Ishikawa (cell line): ENCODE results near the gene DPH1.
A peak's percentile ranks its signal among the peaks of the same experiment; 100 is the strongest.

Source experiments
- CEBPB ChIP-seq: IDR thresholded peaks from 2 replicates; pipeline ENCODE4 v1.6.1; 2012
- CREB1 ChIP-seq: IDR thresholded peaks from 2 replicates; pipeline ENCODE4 v1.6.1; 2012; ENCODE audit warnings: low read depth
- EGR1 ChIP-seq: IDR thresholded peaks from 2 replicates; pipeline ENCODE4 v1.6.1; 2012
- EP300 ChIP-seq: IDR thresholded peaks from 2 replicates; pipeline ENCODE4 v1.6.1; 2012; ENCODE audit warnings: borderline replicate concordance
- FOXM1 ChIP-seq: IDR thresholded peaks from 2 replicates; pipeline ENCODE4 v1.6.1; 2012; ENCODE audit warnings: low read depth, borderline replicate concordance
- MAX ChIP-seq: IDR thresholded peaks from 2 replicates; pipeline ENCODE4 v1.6.1; 2012
- NFIC ChIP-seq: IDR thresholded peaks from 2 replicates; pipeline ENCODE4 v1.6.1; 2012
- RAD21 ChIP-seq: IDR thresholded peaks from 2 replicates; pipeline ENCODE4 v1.6.1; 2012; ENCODE audit warnings: low read depth
- TAF1 ChIP-seq: IDR thresholded peaks from 2 replicates; pipeline ENCODE4 v1.6.1; 2012; ENCODE audit warnings: low read depth, mild to moderate bottlenecking
- TCF12 ChIP-seq: IDR thresholded peaks from 2 replicates; pipeline ENCODE4 v1.6.1; 2012; ENCODE audit warnings: low read depth
- TEAD4 ChIP-seq: IDR thresholded peaks from 2 replicates; pipeline ENCODE4 v1.6.1; 2012
- USF1 ChIP-seq: IDR thresholded peaks from 2 replicates; pipeline ENCODE4 v1.6.1; 2012
- YY1 ChIP-seq: IDR thresholded peaks from 2 replicates; pipeline ENCODE4 v1.6.1; 2012; ENCODE audit warnings: low read depth
- ZBTB7A ChIP-seq: IDR thresholded peaks from 2 replicates; pipeline ENCODE4 v1.6.1; 2012; ENCODE audit warnings: low read depth
- TF ChIP-seq, protein P1 (sequence below): IDR thresholded peaks from 2 replicates; pipeline ENCODE4 v1.6.1; 2012; ENCODE audit warnings: low read depth, mild to moderate bottlenecking

The DPH1 gene

DNA sequence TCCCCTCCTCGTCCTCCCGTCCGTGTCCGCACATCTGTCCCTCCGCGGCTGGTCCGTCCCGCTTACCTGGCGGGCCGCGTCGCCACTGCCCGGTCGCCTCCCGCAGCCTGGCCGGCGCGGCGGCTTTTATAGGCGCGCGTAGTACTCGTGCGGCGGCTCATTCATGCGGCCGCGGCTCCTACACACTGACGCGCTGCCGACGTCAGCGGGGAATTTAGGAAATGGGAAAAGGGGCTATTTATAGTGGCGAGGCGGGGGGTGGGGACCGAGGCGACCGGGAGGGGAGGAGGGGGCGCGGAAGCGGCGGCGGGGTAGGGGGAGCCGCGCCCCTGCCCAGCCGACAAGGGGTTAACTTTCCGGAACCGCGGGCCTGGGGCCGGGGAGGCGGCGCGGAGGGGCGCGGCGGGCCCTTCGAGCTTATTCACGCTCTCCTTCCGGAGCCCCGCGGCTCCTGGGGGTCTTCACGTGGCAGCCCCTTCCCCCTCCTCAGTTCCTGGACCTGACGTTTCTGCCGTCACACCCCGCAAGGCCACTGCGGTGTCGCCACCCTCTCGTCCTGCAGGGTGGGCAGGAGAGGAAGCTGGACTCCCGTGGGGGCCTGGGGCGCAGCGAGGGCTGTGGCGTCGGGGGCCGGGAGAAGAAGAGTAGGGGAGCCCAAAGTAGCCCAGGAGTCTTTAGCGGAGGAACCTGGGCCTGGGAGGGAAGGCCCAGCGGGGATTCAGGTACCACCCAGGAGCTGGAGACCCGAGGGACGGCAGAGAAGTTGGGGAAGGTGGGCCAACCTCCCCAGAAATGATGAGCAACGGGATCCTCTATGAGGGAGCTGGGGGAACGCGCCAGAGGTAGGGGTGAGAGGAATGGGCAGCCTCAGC, 21.3 kb downstream of the DPH1 start:
- TF ChIP-seq ZBTB7A (peak; percentile 57; the same call in 1 of the 2 replicates), CEBPB (no peak), CREB1 (peak; percentile 38; the same call in 1 of the 2 replicates)

GRCh38 chr17:2051933-2052559, 22.1 kb downstream of the DPH1 start:
- TF ChIP-seq MAX (no peak), TCF12 (no peak), RAD21 (no peak), TEAD4 (no peak), CEBPB (no peak), EGR1 (no peak), CREB1 (no peak), TAF1 (no peak), YY1 (no peak), NFIC (no peak), FOXM1 (no peak), USF1 (no peak), EP300 (no peak), ZBTB7A (no peak)
- TF ChIP-seq, protein P1, sequence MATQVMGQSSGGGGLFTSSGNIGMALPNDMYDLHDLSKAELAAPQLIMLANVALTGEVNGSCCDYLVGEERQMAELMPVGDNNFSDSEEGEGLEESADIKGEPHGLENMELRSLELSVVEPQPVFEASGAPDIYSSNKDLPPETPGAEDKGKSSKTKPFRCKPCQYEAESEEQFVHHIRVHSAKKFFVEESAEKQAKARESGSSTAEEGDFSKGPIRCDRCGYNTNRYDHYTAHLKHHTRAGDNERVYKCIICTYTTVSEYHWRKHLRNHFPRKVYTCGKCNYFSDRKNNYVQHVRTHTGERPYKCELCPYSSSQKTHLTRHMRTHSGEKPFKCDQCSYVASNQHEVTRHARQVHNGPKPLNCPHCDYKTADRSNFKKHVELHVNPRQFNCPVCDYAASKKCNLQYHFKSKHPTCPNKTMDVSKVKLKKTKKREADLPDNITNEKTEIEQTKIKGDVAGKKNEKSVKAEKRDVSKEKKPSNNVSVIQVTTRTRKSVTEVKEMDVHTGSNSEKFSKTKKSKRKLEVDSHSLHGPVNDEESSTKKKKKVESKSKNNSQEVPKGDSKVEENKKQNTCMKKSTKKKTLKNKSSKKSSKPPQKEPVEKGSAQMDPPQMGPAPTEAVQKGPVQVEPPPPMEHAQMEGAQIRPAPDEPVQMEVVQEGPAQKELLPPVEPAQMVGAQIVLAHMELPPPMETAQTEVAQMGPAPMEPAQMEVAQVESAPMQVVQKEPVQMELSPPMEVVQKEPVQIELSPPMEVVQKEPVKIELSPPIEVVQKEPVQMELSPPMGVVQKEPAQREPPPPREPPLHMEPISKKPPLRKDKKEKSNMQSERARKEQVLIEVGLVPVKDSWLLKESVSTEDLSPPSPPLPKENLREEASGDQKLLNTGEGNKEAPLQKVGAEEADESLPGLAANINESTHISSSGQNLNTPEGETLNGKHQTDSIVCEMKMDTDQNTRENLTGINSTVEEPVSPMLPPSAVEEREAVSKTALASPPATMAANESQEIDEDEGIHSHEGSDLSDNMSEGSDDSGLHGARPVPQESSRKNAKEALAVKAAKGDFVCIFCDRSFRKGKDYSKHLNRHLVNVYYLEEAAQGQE = no peak

DNA sequence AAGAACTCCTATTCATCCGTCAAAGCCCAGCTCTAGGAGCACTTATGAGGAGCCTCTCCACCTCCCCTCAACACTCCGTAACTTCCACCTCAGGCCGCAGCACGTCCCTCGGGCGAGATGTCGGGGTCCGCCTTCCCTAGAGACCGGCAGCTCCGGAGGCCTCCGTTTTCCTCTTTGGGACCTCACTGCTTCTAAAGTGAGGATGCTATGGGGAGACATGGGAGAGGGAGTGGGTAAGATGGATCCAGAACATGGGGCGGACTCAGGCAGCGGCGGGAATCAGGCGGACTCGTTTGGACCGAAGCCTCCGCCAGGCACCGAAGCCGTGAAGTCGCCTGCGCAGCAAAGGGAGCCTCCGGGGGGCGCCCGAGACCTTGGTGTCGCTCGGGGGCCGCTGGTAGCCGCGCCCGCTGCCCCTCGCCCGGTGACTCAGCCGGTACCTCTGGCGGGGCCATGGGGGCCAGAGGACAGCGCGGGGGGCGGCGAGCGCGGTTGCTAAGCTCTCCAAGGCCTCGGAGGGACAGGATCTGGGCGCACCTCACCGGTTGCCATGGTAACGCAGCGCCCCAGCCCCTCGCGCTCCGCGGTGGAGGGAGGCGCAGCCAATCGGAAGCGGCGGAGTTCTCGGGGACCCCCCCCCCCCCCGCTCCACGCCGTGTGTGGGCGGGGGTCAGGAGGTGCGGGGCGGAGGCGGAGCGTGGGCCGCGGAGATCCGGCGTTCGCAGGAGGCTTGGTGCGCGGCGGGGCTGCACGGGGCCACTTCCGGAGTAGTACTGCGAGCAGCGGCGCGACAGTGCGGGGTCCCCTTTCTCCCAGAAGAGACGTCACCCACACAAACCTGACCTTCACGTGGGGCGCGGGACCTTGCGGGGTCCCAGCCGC, 23.7 kb downstream of the DPH1 start:
- TF ChIP-seq TEAD4 = 0 out of 2 replicates have a peak, but pooled peaks have one; percentile 22
- no peak for TF ChIP-seq TAF1
- peak; percentile 65 for TF ChIP-seq RAD21
- TF ChIP-seq, protein P1 = no peak
- TF ChIP-seq NFIC = no peak
- TF ChIP-seq ZBTB7A = peak; percentile 74
- TF ChIP-seq EP300 = peak; percentile 24; the same call in 1 of the 2 replicates
- TF ChIP-seq EGR1 = peak; percentile 97
- TF ChIP-seq TCF12 = no peak; the same call in 1 of the 2 replicates
- peak; percentile 65 for TF ChIP-seq MAX

- TF ChIP-seq TCF12 (no peak), ZBTB7A (no peak), MAX (no peak), NFIC (no peak), EP300 (no peak), FOXM1 (no peak)
- TF ChIP-seq, protein P1 = peak; percentile 44; the same call in 1 of the 2 replicates
Measured at GRCh38 chr17:2054262-2054511, 24.2 kb downstream of the DPH1 start.
